Upper lobe of left lung (tissue), 6 donors: ENCODE data around the gene FYN. TPM values are rescaled to one million over a fixed set of nuclear protein-coding genes. Genes with fewer than 3 reads are reported as not detected.
A peak's percentile ranks its signal among the peaks of the same experiment; 100 is the strongest.

ENCODE experiments used
- ATAC-seq, 2 donors: fragments of 200-7000 bp; cut with Tn5 transposase; one replicate each; pipeline ENCODE4 v1.9.1; 2022; ENCODE audit warnings: mild to moderate bottlenecking in 2 of 2, moderate library complexity in 2 of 2; ENCODE audit not compliant: low FRiP score in 2 of 2
- DNase-seq, 2 donors: peaks; one replicate each; pipeline ENCODE4 v3.0.0-alpha.2; 2019 to 2020
- H3K27ac ChIP-seq, 4 donors: fragments of 200-600 bp; sonication (generic); one replicate each; pipeline ENCODE4 v1.5.1; 2016 to 2019
- H3K27me3 ChIP-seq, 4 donors: fragments of 200-600 bp; sonication (generic); one replicate each; pipeline ENCODE4 v1.5.1; 2017 to 2019
- H3K36me3 ChIP-seq, 4 donors: fragments of 200-600 bp; sonication (generic); one replicate each; pipeline ENCODE4 v1.5.1; 2016 to 2019
- H3K4me1 ChIP-seq, 4 donors: fragments of 200-600 bp; sonication (generic); one replicate each; pipeline ENCODE4 v1.5.1; 2018 to 2019
- H3K4me3 ChIP-seq, 4 donors: fragments of 200-600 bp; sonication (generic); one replicate each; pipeline ENCODE4 v1.5.1; 2017 to 2019; ENCODE audit warnings: mild to moderate bottlenecking in 2 of 4, moderate library complexity in 1 of 4
- H3K9me3 ChIP-seq, 4 donors: fragments of 200-600 bp; sonication (generic); one replicate each; pipeline ENCODE4 v1.5.1; 2018 to 2019
- EP300 ChIP-seq, 4 donors: sonication (generic); formaldehyde crosslinking; IDR thresholded peaks; one replicate each; pipeline ENCODE4 v1.5.1; 2017; ENCODE audit warnings: antibody characterized with exemption in 4 of 4, control low read depth in 2 of 4
- POLR2A ChIP-seq, 4 donors: fragments of 450-650 bp; IDR thresholded peaks; one replicate each; pipeline ENCODE4 v1.5.1; 2016 to 2017; ENCODE audit warnings: antibody characterized with exemption in 4 of 4, mild to moderate bottlenecking in 2 of 4
- POLR2AphosphoS5 ChIP-seq, 2 donors: sonication (generic); formaldehyde crosslinking; IDR thresholded peaks; one replicate each; pipeline ENCODE4 v1.5.1; 2017; ENCODE audit warnings: antibody characterized with exemption in 2 of 2
- WGBS, 2 donors: methylation state at CpG; one replicate each; pipeline ENCODE4 v1.1.5; 2017 to 2018; 5-methylcytosine and 5-hydroxymethylcytosine counted together
- total RNA-seq, 6 donors: library from RNA; depleted of rRNA in 4 of 6; stranded (reverse); fragments of >200 nt in 4 of 6; gene quantifications; one replicate each; pipeline versions ENCODE4 v1.1.0 to v1.2.1, GENCODE V29; 2016 to 2021
- TF ChIP-seq, protein P1 (sequence below), 6 experiments: fragments of 450-650 bp in 4 of 6; fragments of 200-600 bp in 2 of 6; sonication (generic) in 2 of 6; IDR thresholded peaks; one replicate each; pipeline ENCODE4 v1.5.1; 2016 to 2019; ENCODE audit warnings: antibody characterized with exemption in 6 of 6
- donor health status: DM: no; HTN: no; CAD: no; lungs with moderate emphysema.
- donor health status: DM: no; HTN: yes; CAD: no; lungs with severe emphysema.

The FYN gene
- total RNA-seq, 6 donors from 2014 or later, result 69.1 to 181 (median 113) TPM

DNA sequence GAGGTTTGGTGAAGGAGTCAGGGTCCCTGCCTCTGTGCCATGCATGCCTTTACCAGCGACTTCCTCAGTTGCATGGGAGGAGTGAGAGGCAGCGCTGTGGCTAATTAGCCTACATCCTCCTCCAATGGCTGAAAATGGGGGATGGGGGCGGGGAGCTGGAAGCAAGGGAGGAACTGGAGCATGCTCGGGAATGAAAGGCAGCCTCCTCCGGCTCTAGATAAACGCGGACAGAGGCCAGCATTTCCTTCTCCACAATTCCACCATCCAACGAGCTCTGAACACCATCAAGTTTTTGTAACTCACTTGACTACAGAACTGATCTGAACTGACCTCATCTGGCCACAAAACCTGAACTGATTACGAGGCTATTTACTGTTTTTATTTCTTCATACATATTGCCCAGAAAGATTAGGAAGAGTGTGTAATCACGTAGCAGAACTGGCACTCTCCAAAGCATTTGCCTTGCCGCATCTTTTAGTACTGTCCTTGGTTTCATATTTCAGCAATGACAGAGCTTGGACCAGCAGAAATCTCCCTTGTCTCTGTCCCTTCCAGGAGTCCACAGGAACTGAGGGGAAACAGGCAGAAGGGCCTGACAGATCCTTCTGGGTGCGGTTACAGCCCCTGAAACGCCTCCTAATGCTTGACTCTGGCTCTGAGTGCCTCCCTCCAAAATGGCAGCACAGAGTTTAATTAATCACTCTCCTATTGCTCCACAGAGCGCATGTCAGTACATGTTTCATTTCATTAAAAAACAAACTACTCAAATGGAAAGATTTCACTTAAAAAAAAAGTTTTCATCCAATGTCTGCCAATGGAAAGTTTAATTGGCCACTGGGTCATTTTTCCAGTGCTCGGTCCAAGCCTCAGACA lies 209.3 kb downstream of the FYN start:
- H3K36me3 ChIP-seq, result peaks cover 0 to 14% (median 0%) of the 10 kb centered on the region in 4 donors
- H3K27me3 ChIP-seq, result no peaks in the 10 kb centered on the region
- H3K4me1 ChIP-seq, result peaks cover 33 to 50% (median 43%) of the 10 kb centered on the region in 4 donors
- H3K4me3 ChIP-seq, result no peak overlapping the region
- H3K9me3 ChIP-seq, result no peaks in the 10 kb centered on the region
- H3K27ac ChIP-seq, result peak overlapping the region in 3 of 4 donors; percentile 36 to 74 (median 48)
- DNase-seq (no peak), ATAC-seq (peak in 1 of 2 donors; percentile 63)
- TF ChIP-seq POLR2A (IDR thresholded peaks at IDR 0.05) (no peak), POLR2AphosphoS5 (IDR thresholded peaks at IDR 0.05) (no peak), EP300 (IDR thresholded peaks at IDR 0.05) (no peak)
- TF ChIP-seq, protein P1, sequence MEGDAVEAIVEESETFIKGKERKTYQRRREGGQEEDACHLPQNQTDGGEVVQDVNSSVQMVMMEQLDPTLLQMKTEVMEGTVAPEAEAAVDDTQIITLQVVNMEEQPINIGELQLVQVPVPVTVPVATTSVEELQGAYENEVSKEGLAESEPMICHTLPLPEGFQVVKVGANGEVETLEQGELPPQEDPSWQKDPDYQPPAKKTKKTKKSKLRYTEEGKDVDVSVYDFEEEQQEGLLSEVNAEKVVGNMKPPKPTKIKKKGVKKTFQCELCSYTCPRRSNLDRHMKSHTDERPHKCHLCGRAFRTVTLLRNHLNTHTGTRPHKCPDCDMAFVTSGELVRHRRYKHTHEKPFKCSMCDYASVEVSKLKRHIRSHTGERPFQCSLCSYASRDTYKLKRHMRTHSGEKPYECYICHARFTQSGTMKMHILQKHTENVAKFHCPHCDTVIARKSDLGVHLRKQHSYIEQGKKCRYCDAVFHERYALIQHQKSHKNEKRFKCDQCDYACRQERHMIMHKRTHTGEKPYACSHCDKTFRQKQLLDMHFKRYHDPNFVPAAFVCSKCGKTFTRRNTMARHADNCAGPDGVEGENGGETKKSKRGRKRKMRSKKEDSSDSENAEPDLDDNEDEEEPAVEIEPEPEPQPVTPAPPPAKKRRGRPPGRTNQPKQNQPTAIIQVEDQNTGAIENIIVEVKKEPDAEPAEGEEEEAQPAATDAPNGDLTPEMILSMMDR (IDR thresholded peaks at IDR 0.05), result no peak
- whole genome bisulfite sequencing, 2 donors, result 65 to 69% methylated on average over 15 of the region's 15 CpGs

DNA sequence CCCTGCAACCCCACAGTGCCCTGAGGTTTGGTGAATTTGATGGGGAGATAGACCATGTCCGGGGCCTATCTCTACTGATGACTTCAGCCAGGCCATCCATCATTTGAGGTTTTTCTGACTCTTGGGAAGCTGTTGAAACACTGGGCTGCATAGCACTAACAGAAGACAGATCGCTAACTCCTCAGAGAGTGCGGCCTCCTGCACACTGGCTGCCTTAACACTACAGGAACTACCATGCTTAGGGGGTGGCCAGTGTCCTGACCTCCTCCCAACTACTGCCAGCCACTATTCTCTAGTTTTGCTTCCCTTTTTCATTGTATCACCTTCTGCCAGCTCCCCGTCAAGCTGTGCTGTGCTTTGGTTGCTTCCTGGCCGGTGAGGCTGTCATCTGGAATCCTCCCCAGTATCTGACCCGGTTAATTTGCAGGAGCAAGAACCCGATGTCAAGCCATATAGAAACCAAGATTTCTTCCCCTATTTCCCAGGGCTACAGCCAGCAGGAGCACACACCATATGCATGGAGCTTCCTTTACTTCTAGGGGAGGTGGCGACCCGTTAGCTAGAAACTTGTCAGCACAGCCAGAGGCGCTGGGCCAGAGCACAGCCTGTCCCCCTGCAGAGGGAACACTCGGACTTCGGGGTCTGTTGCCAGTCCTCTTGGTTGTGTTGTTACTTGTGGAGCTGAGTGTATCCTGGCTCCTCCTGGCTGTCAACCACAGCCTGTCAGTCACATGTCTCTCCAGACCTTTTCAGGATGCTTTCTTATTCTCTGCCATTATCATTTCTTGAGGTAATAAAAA lies 210.3 kb downstream of the FYN start:
- Histone ChIP-seq H3K4me3 (no peak overlapping the region), H3K27ac (peak overlapping the region; percentile 9 to 74 (median 26)), H3K4me1 (peaks cover 32 to 42% (median 35%) of the 10 kb centered on the region in 4 donors), H3K36me3 (peaks cover 0 to 20% (median 0%) of the 10 kb centered on the region in 4 donors), H3K9me3 (no peaks in the 10 kb centered on the region), H3K27me3 (no peaks in the 10 kb centered on the region)
- TF ChIP-seq POLR2A (IDR thresholded peaks at IDR 0.05), result no peak
- no peak for TF ChIP-seq EP300 (IDR thresholded peaks at IDR 0.05)
- TF ChIP-seq, protein P1 (IDR thresholded peaks at IDR 0.05), result no peak
- TF ChIP-seq POLR2AphosphoS5 (IDR thresholded peaks at IDR 0.05), result peak in 1 of 2 donors; percentile 50
- no peak for DNase-seq
- peak; percentile 31 to 67 for ATAC-seq
- 48 to 56% methylated on average over 10 to 12 of the region's 12 CpGs for WGBS, 2 donors

DNA sequence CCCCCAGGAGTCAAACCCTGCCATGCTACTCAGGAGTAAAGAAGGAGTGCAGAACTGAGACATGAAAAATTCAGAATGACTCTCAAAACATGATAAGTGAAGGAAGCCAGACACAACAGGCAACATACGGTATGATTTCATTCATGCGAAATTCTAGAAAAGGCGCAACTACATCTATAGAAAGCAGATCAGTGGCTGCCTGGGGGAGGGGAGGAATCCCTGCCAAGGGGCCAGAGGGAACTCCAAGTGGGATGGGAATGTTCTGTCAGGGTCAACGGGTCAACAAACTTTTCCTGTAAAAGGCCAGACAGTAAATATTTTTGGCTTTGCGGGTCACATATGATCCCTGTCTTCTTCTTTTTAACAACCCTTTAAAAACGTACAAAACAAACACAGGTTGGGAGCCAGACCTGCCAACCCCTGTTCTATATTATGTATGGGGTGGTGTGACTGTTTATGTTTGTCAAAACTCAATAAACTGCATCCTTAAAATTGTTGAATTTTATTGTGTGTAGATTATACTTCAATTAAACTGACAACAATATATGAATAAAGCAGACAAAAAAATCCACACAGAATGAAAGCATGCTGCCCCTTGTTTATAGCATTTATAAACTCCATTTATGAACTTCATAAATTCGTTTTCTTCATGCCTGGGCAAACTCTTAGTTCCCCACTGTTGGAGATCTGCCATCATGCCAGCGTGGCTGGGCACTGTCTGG lies 211.0 kb downstream of the FYN start:
- Histone ChIP-seq H3K27me3 (no peaks in the 10 kb centered on the region), H3K36me3 (peaks cover 0 to 20% (median 0%) of the 10 kb centered on the region in 4 donors), H3K4me3 (no peak overlapping the region), H3K27ac (peak overlapping the region; percentile 17 to 39 (median 32)), H3K4me1 (peaks cover 24 to 35% (median 31%) of the 10 kb centered on the region in 4 donors), H3K9me3 (no peaks in the 10 kb centered on the region)
- TF ChIP-seq POLR2AphosphoS5 (IDR thresholded peaks at IDR 0.05), result no peak
- TF ChIP-seq EP300 (IDR thresholded peaks at IDR 0.05), result no peak
- TF ChIP-seq, protein P1 (IDR thresholded peaks at IDR 0.05), result no peak
- no peak for TF ChIP-seq POLR2A (IDR thresholded peaks at IDR 0.05)
- DNase-seq (no peak), ATAC-seq (no peak)
- 70 to 76% methylated on average over 8 of the region's 8 CpGs for WGBS, 2 donors

DNA sequence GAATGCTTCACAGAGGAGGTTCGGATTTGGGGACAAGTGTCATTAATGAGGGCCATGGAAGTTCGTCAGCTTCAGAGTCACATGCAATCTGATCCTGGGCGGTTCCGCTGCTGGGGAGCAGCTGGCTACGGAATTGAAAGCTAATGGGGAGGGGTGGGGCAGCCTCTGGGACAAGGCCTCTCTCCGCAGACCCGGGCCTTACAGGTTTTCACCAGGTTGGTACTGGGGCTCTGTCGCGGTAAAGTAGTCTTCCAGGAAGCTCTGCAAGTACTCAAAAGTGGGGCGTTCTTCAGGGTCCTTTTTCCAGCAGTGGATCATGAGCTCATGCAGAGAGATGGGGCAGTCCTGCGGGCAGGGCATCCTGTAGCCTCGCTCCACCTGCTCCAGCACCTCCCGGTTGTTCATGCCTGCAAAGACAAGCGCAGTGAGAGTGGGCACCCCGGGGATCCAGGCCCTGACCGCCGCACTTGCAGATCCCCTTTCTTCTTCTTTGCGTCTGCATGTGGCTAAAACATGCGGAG lies 211.7 kb downstream of the FYN start:
- ATAC-seq (peak in 1 of 2 donors; percentile 41), DNase-seq (peak in 1 of 2 donors; percentile 51)
- Histone ChIP-seq H3K4me1 (peaks cover 19 to 29% (median 26%) of the 10 kb centered on the region in 4 donors), H3K9me3 (no peaks in the 10 kb centered on the region), H3K4me3 (peak overlapping the region in 2 of 4 donors; percentile 3 to 16), H3K27ac (peak overlapping the region in 1 of 4 donors; percentile 27), H3K36me3 (peaks cover 0 to 19% (median 0%) of the 10 kb centered on the region in 4 donors), H3K27me3 (no peaks in the 10 kb centered on the region)
- WGBS, 2 donors, result 67% methylated on average over 19 of the region's 19 CpGs
- no peak for TF ChIP-seq POLR2AphosphoS5 (IDR thresholded peaks at IDR 0.05)
- no peak for TF ChIP-seq POLR2A (IDR thresholded peaks at IDR 0.05)
- TF ChIP-seq EP300 (IDR thresholded peaks at IDR 0.05), result no peak
- TF ChIP-seq, protein P1 (IDR thresholded peaks at IDR 0.05), result no peak
